GM21360 (cell line): ENCODE results near the gene HSD17B13.

ENCODE experiments used
- ATAC-seq: cut with Tn5 transposase; IDR thresholded peaks from one replicate; pipeline ENCODE4 v1.9.1; 2021; ENCODE audit warnings: mild to moderate bottlenecking, moderate library complexity; ENCODE audit not compliant: unreplicated experiment

The HSD17B13 gene

DNA sequence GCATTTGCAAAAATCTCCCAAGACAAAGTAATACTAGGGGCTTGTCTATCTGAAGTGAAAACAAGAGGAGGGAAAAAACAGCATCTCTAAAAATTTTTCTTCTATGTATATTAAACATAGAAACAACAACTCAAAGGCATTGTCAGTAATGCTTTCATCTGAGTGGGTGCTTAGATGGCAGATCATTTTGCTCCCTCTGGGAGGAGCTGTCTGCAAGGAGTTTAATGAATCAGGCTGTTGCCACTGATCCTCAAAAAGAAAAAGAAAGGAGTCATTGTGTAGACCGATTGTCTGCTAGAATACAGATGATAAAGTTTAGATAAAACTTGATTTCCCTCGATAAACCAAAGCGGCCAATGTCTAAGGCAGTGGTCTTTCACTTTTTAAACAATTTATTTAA, 52.5 kb downstream of the HSD17B13 start:
- ATAC-seq = no peak

DNA sequence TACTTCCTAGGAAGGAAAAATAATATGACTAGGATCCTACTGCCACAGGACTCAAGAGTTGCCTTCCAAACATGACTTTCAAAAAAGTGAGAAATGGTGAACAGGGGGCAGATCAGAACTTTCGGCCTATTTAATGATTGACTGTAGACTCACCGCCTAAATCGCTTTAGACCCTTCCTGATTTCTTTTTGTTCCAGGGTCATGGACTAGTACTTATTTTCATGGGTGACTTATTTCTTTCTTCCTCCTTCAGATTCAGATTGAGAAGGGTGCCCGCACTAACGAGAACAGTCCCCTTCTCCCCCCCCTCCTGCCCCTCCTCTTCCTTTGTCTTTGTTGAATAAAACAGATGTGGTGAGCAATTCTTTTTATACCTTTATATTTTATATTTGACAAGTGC, 54.3 kb downstream of the HSD17B13 start:
- ATAC-seq = no peak

DNA sequence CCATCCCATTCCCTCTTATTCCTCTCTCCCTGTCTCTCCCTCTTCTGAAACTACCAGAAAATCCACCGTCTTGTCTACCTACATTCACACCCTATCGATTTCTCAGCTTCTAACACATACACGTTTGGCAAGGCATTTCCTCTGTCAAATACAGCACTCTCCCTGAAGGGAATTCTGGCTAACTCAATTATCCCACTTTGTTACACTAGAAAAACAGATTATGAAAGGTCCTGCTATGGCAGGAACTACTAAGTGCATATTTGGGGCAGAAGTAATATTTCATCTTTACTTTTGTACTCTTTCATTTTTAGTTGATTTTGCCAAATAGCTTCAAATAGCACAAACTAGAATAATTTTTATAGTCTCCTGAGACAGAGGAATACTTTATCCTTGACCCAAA, 55.7 kb downstream of the HSD17B13 start:
- ATAC-seq = no peak

DNA sequence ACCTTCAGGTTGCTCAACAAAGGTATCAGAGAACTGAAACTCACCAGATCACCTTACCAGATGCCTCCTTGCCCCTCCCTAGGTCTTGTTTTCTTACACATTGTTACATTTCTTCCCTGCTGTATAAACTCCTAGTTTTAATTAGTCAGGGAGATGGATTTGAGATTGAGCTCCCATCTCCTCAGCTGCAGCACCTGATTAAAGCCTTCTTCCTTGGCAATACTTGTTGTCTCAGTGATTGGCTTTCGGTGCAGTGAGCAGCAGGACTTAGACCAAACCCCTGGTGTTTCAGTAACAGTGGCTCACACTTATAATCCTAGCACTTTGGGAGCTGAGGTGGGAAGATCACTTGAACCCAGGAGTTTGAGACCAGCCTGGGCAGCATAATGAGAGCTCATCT, 59.8 kb downstream of the HSD17B13 start:
- ATAC-seq = no peak

DNA sequence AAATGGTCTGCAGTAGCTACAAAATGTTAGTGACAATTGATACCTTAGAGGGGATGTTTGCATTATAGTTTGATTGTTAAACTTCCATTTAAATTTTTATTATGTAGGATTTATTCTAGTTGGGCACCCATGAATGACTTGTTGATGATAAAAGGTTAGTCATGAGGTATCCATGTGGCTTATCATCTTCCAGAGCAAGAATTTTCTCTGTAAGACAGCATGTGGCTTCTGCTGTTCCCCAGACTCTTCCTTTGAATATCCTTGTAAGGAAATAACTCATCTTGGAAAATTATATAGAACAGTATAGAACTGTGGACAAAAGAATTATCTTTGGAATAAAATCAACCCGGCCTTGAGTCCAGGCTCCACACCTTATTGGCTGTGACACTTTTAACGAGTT, 62.2 kb downstream of the HSD17B13 start:
- no peak for ATAC-seq

DNA sequence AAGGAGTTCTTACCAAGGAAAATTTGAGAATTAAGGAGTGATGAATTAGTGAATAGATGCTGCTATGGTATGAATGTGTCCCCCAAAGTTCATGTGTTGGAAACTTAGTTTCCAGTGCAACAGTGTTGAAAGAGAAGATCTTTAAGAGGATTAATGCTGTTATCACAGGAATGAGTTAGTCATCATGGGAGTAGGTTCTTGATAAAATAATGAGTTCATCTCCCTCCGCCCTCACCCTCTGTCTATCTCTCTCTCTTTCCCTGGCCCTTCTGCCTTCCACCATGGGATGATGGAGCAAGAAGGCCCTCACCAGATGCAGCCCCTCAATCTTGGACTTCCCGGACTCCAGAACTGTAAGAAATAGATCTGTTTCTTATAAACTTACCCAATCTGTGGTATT, 64.0 kb downstream of the HSD17B13 start:
- no peak for ATAC-seq

DNA sequence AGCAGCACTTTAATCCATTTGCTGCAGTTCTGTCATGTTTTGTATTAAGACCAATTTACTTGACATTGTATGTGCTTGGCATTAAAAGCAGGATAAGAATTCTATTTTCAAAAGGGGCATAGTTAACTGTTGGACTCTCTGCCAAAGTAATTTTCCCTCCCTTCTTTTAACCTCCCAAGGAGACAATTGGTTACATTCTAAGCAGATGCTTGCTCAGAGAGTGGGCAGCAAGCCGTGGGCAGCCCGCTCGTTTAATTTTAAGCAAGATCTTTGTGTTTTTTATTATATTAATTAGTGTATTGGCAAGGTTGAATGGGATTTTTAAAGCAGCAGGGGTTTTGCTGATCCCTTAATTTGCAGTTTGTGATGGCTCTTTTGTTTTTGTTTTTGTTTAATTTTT, 65.2 kb downstream of the HSD17B13 start:
- no peak for ATAC-seq

DNA sequence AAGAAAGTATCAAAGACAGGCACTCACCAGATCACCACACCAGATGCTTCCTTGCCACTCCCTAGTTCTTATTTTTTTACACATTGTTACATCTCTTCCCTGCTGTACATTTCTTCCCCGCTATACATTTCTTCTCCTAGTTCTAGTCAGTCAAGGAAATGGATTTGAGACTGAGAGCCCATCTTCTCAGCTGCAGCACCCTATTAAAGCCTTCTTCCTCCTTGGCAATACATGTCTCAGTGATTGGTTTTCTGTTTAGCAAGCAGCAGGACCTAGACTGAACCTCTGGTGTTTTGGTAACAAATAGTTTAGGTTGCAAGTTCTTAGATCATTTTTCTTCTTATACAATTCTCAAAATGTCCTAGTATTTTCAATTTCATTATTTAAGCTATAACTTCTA, 66.9 kb downstream of the HSD17B13 start:
- ATAC-seq = no peak
